ENCODE results near the gene HAL.

- TF ChIP-seq SIN3A (IDR thresholded peaks at IDR 0.05; ENCODE audit: borderline replicate concordance, insufficient read depth, low read length) (no peak), TAF1 (IDR thresholded peaks at IDR 0.05; ENCODE audit: borderline replicate concordance, insufficient read depth, low read length) (no peak), REST (IDR thresholded peaks at IDR 0.05; ENCODE audit: insufficient read depth in 1 of 2, low read depth in 2 of 2, low read length in 2 of 2) (no peak), POLR2AphosphoS5 (IDR thresholded peaks at IDR 0.05; ENCODE audit: low read depth, low read length) (no peak)
These were observed 53.4 kb downstream of the HAL start, which contains the start of gene CCDC38 for GRCh38 chr12:95942524-95943329.
